Breast epithelium (tissue), 3 donors: ENCODE measurements around the gene PLGRKT.

Experiments
- CTCF ChIP-seq, 3 donors: fragments of 450-650 bp; IDR thresholded peaks; one replicate each; pipeline ENCODE4 v1.5.1; 2016 to 2017; ENCODE audit warnings: antibody characterized with exemption in 3 of 3, mild to moderate bottlenecking in 3 of 3, moderate library complexity in 3 of 3
- POLR2A ChIP-seq: fragments of 450-650 bp; IDR thresholded peaks from one replicate; pipeline ENCODE4 v1.6.1; 2016; ENCODE audit warnings: antibody characterized with exemption, mild to moderate bottlenecking, moderate library complexity
- POLR2AphosphoS5 ChIP-seq, 3 donors: sonication (generic); formaldehyde crosslinking; IDR thresholded peaks; one replicate each; pipeline ENCODE4 v1.6.1; 2017; ENCODE audit warnings: antibody characterized with exemption in 3 of 3

DNA sequence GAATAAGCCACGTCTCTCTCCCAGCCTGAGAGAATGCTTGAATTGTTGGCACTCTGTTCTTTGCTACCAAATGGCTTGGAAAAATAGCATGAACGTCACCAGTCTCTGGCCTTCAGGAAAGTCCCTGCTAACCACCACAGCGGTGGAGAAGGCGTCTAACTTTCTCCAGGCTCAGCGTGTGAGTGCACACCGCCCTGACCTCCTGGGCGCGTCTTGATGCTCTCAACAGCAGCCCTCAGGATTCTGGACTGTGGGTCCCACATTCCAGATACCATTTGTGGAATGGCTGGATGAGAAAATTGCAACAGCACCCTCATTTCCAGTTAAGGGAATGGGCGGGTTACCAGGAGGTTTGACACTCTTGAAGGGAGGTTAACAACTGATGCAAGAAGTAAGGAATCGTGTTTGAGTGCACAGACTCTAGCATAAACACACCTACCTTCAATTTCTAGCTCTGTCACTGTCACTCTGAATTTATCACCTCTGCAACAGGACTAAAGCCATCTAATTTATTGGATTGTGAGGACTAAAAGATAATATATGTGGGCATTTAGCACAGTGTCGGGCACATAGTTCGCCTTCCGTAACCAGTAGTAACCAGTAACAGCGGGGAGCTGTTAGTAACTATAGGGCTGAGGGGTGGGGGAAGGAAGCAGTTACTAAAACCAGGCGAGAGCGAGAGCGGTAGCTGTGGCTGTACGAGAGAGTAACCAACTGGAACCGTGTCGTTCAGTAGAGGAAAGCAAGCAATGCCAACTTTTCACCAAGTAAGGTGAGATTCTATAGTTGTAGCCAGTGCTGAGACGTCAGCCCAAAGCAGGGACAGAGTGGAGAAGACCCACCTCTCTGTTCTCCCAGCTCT is 807 bp upstream of the PLGRKT start:
- TF ChIP-seq CTCF (IDR thresholded peaks at IDR 0.05) (no peak), POLR2A (no peak), POLR2AphosphoS5 (IDR thresholded peaks at IDR 0.05) (no peak)
